ENCODE data around the gene RABGAP1L.

- TF ChIP-seq CTCF (IDR thresholded peaks at IDR 0.05 in 8 of 11, conservative IDR thresholded peaks at IDR 0.05 in 3 of 11) (no peak), POLR2AphosphoS5 (IDR thresholded peaks at IDR 0.05) (no peak)
Measured at GRCh38 chr1:174273776-174274175, 114.5 kb downstream of the RABGAP1L start.

All from spleen (tissue), 7 donors.